ENCODE data around the gene KRT28. TPM values are rescaled to one million over a fixed set of nuclear protein-coding genes. Genes with fewer than 3 reads are reported as not detected.
"Not testable (repeated sequence)": the region's sequence is repeated elsewhere in the genome, so short reads cannot be mapped to it uniquely, and the experiment has no call there.

The KRT28 gene
- total RNA-seq, 2 experiments from 2014 or later: not detected

- POLR2A ChIA-PET: no interaction called here
Measured at GRCh38 chr17:40820228-40820838, 20.6 kb upstream of the KRT28 start.

GRCh38 chr17:40819528-40820125 is 19.9 kb upstream of the KRT28 start:
- CTCF ChIA-PET: interaction anchor here (0.7 kb wide), 1 partner anchor 843 kb away, joined by 3 read pairs; no protein-coding TSS in a partner anchor
- POLR2A ChIA-PET: no interaction called here

More at GRCh38 chr17:40820228-40820838, 20.6 kb upstream of the KRT28 start:
- CTCF ChIA-PET: no interaction called here

- ChIA-PET CTCF (interaction anchor here (0.7 to 0.9 kb wide), 2 partner anchors 15 to 844 kb away, joined by 3 read pairs; no protein-coding TSS in a partner anchor), POLR2A (interaction anchor here (0.6 to 1.2 kb wide), 4 partner anchors 9 to 1429 kb away, joined by 3 to 4 read pairs (median 3); no protein-coding TSS in a partner anchor)
Measured at GRCh38 chr17:40818733-40819527, 19.2 kb upstream of the KRT28 start.

GRCh38 chr17:40818343-40818732 is 18.6 kb upstream of the KRT28 start:
- CTCF ChIA-PET: interaction anchor here (0.9 kb wide), 1 partner anchor 15 kb away, joined by 3 read pairs; no protein-coding TSS in a partner anchor
- POLR2A ChIA-PET: interaction anchor here (0.6 to 1.2 kb wide), 4 partner anchors 9 to 1430 kb away, joined by 3 to 4 read pairs (median 3); no protein-coding TSS in a partner anchor

GRCh38 chr17:40817103-40817682 is 17.4 kb upstream of the KRT28 start:
- POLR2A ChIA-PET: no interaction called here

GRCh38 chr17:40816569-40816968 is 16.8 kb upstream of the KRT28 start:
- CTCF ChIA-PET: interaction anchor here (0.6 kb wide), 1 partner anchor 62 kb away, joined by 3 read pairs; no protein-coding TSS in a partner anchor
- POLR2A ChIA-PET: no interaction called here

More at GRCh38 chr17:40817103-40817682, 17.4 kb upstream of the KRT28 start:
- CTCF ChIA-PET: no interaction called here

GRCh38 chr17:40815381-40815780 is 15.6 kb upstream of the KRT28 start:
- POLR2A ChIA-PET: no interaction called here
- CTCF ChIA-PET: interaction anchor here (1.0 kb wide), 1 partner anchor 986 kb away, joined by 4 read pairs; no protein-coding TSS in a partner anchor

- POLR2A ChIA-PET: not testable (repeated sequence)
- CTCF ChIA-PET: interaction anchor here (1.0 kb wide), 1 partner anchor 987 kb away, joined by 4 read pairs; no protein-coding TSS in a partner anchor
Measured at GRCh38 chr17:40814657-40815056, 14.9 kb upstream of the KRT28 start.

GRCh38 chr17:40813804-40814203 is 14.0 kb upstream of the KRT28 start:
- CTCF ChIA-PET: no interaction called here

GRCh38 chr17:40812639-40813038 is 12.9 kb upstream of the KRT28 start:
- CTCF ChIA-PET: interaction anchor here (0.7 kb wide), 1 partner anchor 217 kb away, joined by 3 read pairs; no protein-coding TSS in a partner anchor
- POLR2A ChIA-PET: interaction anchor here (0.5 kb wide), 1 partner anchor 22 kb away, joined by 3 read pairs; no protein-coding TSS in a partner anchor

More at GRCh38 chr17:40813804-40814203, 14.0 kb upstream of the KRT28 start:
- POLR2A ChIA-PET: no interaction called here

GRCh38 chr17:40810494-40810893 is 10.7 kb upstream of the KRT28 start:
- ChIA-PET POLR2A (no interaction called here), CTCF (no interaction called here)

- POLR2A ChIA-PET: no interaction called here
- CTCF ChIA-PET: interaction anchor here (1.4 kb wide), 1 partner anchor 853 kb away, joined by 5 read pairs; no protein-coding TSS in a partner anchor
Measured at GRCh38 chr17:40809721-40810421, 10.1 kb upstream of the KRT28 start.

GRCh38 chr17:40806131-40806530 is 6.4 kb upstream of the KRT28 start:
- POLR2A ChIA-PET: no interaction called here
- CTCF ChIA-PET: interaction anchor here (1.6 kb wide), 1 partner anchor 857 kb away, joined by 5 read pairs; no protein-coding TSS in a partner anchor

- ChIA-PET POLR2A (interaction anchor here (0.6 kb wide), 1 partner anchor 1006 kb away, joined by 3 read pairs; no protein-coding TSS in a partner anchor), CTCF (interaction anchor here (0.6 to 1.5 kb wide), 5 partner anchors 15 to 519 kb away, joined by 3 to 4 read pairs (median 3); no protein-coding TSS in a partner anchor)
Measured at GRCh38 chr17:40803617-40804082, 3.9 kb upstream of the KRT28 start.

- POLR2A ChIA-PET: no interaction called here
- CTCF ChIA-PET: no interaction called here
Measured at GRCh38 chr17:40801157-40801556, 1.4 kb upstream of the KRT28 start.

- CTCF ChIA-PET: no interaction called here
- POLR2A ChIA-PET: no interaction called here
Measured at GRCh38 chr17:40800381-40800780, 622 bp upstream of the KRT28 start.

- CTCF ChIA-PET: no interaction called here
- POLR2A ChIA-PET: no interaction called here
Measured at GRCh38 chr17:40796846-40797245, 2.9 kb downstream of the KRT28 start.

GRCh38 chr17:40795019-40795667 is 4.6 kb downstream of the KRT28 start:
- POLR2A ChIA-PET: no interaction called here
- CTCF ChIA-PET: interaction anchor here (0.6 kb wide), 1 partner anchor 533 kb away, joined by 6 read pairs; no protein-coding TSS in a partner anchor
